GM21515 (cell line): Measurements from ENCODE around the gene PPP1CA.
"Not testable (repeated sequence)": the region's sequence is repeated elsewhere in the genome, so short reads cannot be mapped to it uniquely, and the experiment has no call there.

Source experiments
- ATAC-seq: cut with Tn5 transposase; IDR thresholded peaks from one replicate; pipeline ENCODE4 v1.9.1; 2021; ENCODE audit not compliant: unreplicated experiment

PPP1CA gene

GRCh38 chr11:67404515-67405195 is 3.0 kb upstream of the PPP1CA start:
- ATAC-seq, result no peak

- ATAC-seq, result not testable (repeated sequence)
Measured at GRCh38 chr11:67403085-67403484, 1.4 kb upstream of the PPP1CA start.

GRCh38 chr11:67402192-67402839 is 658 bp upstream of the PPP1CA start:
- ATAC-seq, result peak; percentile 1

- no peak for ATAC-seq
Measured at GRCh38 chr11:67400942-67401494, 640 bp downstream of the PPP1CA start.

GRCh38 chr11:67400251-67400941 is 1.3 kb downstream of the PPP1CA start:
- no peak for ATAC-seq

- ATAC-seq, result no peak
Measured at GRCh38 chr11:67398661-67399563, 2.7 kb downstream of the PPP1CA start.

GRCh38 chr11:67397986-67398660 is 3.5 kb downstream of the PPP1CA start:
- no peak for ATAC-seq

GRCh38 chr11:67397536-67397935 is 4.1 kb downstream of the PPP1CA start:
- no peak for ATAC-seq

GRCh38 chr11:67396587-67397389 is 4.9 kb downstream of the PPP1CA start:
- no peak for ATAC-seq

- no peak for ATAC-seq
Measured at GRCh38 chr11:67396259-67396581, 5.4 kb downstream of the PPP1CA start.

GRCh38 chr11:67395555-67396258 is 6.0 kb downstream of the PPP1CA start:
- no peak for ATAC-seq

- ATAC-seq, result no peak
Measured at GRCh38 chr11:67393990-67394389, 7.7 kb downstream of the PPP1CA start.

GRCh38 chr11:67393437-67393836 is 8.2 kb downstream of the PPP1CA start:
- ATAC-seq, result no peak

- ATAC-seq, result peak; percentile 7
Measured at GRCh38 chr11:67392183-67392715, 9.4 kb downstream of the PPP1CA start.

GRCh38 chr11:67391304-67392182 is 10.1 kb downstream of the PPP1CA start, which contains the start of gene RAD9A:
Gene RAD9A, plus strand, starts transcription at chr11:67391986. Its CDS starts 59 bp downstream, at chr11:67392045.
- ATAC-seq, result peak; percentile 61

- no peak for ATAC-seq
Measured at GRCh38 chr11:67390947-67391303, 10.7 kb downstream of the PPP1CA start.

GRCh38 chr11:67389477-67389876 is 12.2 kb downstream of the PPP1CA start:
- no peak for ATAC-seq

GRCh38 chr11:67387518-67387917 is 14.1 kb downstream of the PPP1CA start:
- no peak for ATAC-seq
